ENCODE measurements around the gene TNFRSF11A. TPM values are rescaled to one million over a fixed set of nuclear protein-coding genes. Genes with fewer than 3 reads are reported as not detected.

TNFRSF11A gene
- total RNA-seq, 1 experiment from 2014 or later = 0.16 TPM

- no peaks in the 10 kb centered on the region for H3K36me3 ChIP-seq (ENCODE audit: control insufficient read depth, insufficient read depth, low read length)
- ChIA-PET POLR2A (no interaction called here), CTCF (no interaction called here)
- TF ChIP-seq, protein P1, sequence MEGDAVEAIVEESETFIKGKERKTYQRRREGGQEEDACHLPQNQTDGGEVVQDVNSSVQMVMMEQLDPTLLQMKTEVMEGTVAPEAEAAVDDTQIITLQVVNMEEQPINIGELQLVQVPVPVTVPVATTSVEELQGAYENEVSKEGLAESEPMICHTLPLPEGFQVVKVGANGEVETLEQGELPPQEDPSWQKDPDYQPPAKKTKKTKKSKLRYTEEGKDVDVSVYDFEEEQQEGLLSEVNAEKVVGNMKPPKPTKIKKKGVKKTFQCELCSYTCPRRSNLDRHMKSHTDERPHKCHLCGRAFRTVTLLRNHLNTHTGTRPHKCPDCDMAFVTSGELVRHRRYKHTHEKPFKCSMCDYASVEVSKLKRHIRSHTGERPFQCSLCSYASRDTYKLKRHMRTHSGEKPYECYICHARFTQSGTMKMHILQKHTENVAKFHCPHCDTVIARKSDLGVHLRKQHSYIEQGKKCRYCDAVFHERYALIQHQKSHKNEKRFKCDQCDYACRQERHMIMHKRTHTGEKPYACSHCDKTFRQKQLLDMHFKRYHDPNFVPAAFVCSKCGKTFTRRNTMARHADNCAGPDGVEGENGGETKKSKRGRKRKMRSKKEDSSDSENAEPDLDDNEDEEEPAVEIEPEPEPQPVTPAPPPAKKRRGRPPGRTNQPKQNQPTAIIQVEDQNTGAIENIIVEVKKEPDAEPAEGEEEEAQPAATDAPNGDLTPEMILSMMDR (IDR thresholded peaks at IDR 0.05; ENCODE audit: insufficient read depth in 1 of 2, low read depth in 1 of 2, low read length in 1 of 2, severe bottlenecking in 1 of 2, unreplicated experiment in 1 of 2) = no peak
- no peaks in the 10 kb centered on the region for H3K4me1 Mint-ChIP-seq (ENCODE audit: low read depth, unreplicated experiment)
- BruUV-seq (replicated peaks) = no TSS peak
- intact Hi-C loops (cut with micrococcal nuclease; ENCODE audit: unreplicated experiment) = no loop called here
- no peak overlapping the region for H3K27ac Mint-ChIP-seq (ENCODE audit: unreplicated experiment)
- H3K9me3 Mint-ChIP-seq (ENCODE audit: unreplicated experiment) = no peaks in the 10 kb centered on the region
- H3K4me3 ChIP-seq (ENCODE audit: low read depth, low read length) = no peak overlapping the region
- no peak for DNase-seq
- H3K9me3 ChIP-seq = no peaks in the 10 kb centered on the region
- no peaks in the 10 kb centered on the region for H3K27me3 Mint-ChIP-seq (ENCODE audit: insufficient read depth, unreplicated experiment)
- H3K27me3 ChIP-seq (replicated peaks; ENCODE audit: control insufficient read depth, insufficient read depth, low read length) = no peaks in the 10 kb centered on the region
- no peaks in the 10 kb centered on the region for H3K4me1 ChIP-seq
- no peak overlapping the region for H3K4me3 Mint-ChIP-seq (ENCODE audit: unreplicated experiment)
- no peaks in the 10 kb centered on the region for H3K36me3 Mint-ChIP-seq (ENCODE audit: insufficient read depth, unreplicated experiment)
These were observed 47.8 kb downstream of the TNFRSF11A start for GRCh38 chr18:62372882-62373281.

DNA sequence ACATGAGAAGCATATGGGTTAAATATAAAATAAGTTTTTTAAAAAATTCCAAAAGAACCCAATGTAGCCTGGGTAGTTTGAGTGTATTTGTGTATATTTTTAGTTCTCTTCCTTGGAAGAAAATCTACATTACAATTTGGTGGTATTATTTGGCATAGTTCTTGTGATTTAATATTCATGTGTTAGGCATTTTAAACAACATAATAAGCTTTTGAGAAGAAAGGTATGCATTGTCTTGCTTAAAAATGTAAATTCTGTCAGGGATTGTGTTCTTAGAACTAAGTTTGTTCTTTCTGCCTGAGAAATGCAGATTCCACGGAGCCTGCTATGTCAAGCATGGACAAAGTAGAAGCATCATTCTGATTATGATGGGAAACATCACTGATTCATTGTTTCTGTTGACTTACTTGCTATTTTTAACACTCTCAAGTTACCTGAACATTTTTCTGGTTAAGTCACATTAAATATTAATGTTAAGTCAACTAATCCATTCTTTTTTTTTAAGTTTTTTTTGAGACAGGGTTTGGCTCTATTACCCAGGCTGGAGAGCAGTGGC, 49.4 kb downstream of the TNFRSF11A start:
- no peaks in the 10 kb centered on the region for H3K36me3 Mint-ChIP-seq (ENCODE audit: insufficient read depth, unreplicated experiment)
- intact Hi-C loops (cut with micrococcal nuclease; ENCODE audit: unreplicated experiment) = no loop called here
- CTCF ChIA-PET = no interaction called here

DNA sequence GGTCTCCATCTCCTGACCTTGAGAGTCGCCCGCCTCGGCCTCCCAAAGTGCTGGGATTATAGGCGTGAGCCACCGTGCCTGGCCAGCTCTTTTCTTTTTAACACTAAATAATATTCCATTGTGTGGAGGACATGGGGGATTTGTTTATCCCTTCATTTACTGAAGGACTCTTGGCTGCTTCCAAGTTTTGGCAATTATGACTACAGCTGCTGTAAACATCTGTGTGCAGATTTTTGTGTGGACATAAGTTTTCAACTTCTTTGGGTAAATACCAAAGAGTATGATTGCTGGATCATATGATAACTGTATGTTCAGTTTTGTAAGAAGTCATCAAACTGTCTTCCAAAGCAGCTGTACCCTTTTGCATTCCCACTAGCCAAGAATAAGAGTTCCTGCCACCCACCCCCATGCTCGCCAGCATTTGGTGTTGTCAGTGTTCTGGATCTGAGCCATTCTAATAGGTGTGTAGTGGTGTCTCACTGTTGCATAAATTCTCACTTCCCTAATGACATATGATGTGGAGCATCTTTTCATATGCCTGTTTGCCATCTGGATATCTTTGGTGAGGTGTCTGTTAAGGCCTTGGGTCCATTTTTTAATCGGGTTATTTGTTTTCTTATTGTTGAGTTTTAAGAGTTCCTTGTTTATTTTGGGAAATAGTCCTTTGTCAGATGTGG, 52.2 kb downstream of the TNFRSF11A start:
- Mint-ChIP-seq H3K36me3 (ENCODE audit: insufficient read depth, unreplicated experiment) (no peaks in the 10 kb centered on the region), H3K27ac (ENCODE audit: unreplicated experiment) (no peak overlapping the region), H3K4me1 (ENCODE audit: low read depth, unreplicated experiment) (no peaks in the 10 kb centered on the region), H3K27me3 (ENCODE audit: insufficient read depth, unreplicated experiment) (no peaks in the 10 kb centered on the region), H3K9me3 (ENCODE audit: unreplicated experiment) (no peaks in the 10 kb centered on the region), H3K4me3 (ENCODE audit: unreplicated experiment) (no peak overlapping the region)
- intact Hi-C loops (cut with micrococcal nuclease; ENCODE audit: unreplicated experiment) = no loop called here
- no peaks in the 10 kb centered on the region for H3K9me3 ChIP-seq
- no peaks in the 10 kb centered on the region for H3K27me3 ChIP-seq (replicated peaks; ENCODE audit: control insufficient read depth, insufficient read depth, low read length)
- no peaks in the 10 kb centered on the region for H3K4me1 ChIP-seq
- ChIA-PET CTCF (no interaction called here), POLR2A (no interaction called here)
- no peak for DNase-seq
- BruUV-seq (replicated peaks) = no TSS peak
- TF ChIP-seq, protein P1 (IDR thresholded peaks at IDR 0.05; ENCODE audit: insufficient read depth in 1 of 2, low read depth in 1 of 2, low read length in 1 of 2, severe bottlenecking in 1 of 2, unreplicated experiment in 1 of 2) = no peak
- no peaks in the 10 kb centered on the region for H3K36me3 ChIP-seq (ENCODE audit: control insufficient read depth, insufficient read depth, low read length)
- no peak overlapping the region for H3K4me3 ChIP-seq (ENCODE audit: low read depth, low read length)

More for the DNA sequence above, 49.4 kb downstream of the TNFRSF11A start:
- H3K27ac Mint-ChIP-seq (ENCODE audit: unreplicated experiment) = no peak overlapping the region
- Histone ChIP-seq H3K9me3 (no peaks in the 10 kb centered on the region), H3K4me1 (no peaks in the 10 kb centered on the region), H3K27me3 (replicated peaks; ENCODE audit: control insufficient read depth, insufficient read depth, low read length) (no peaks in the 10 kb centered on the region), H3K36me3 (ENCODE audit: control insufficient read depth, insufficient read depth, low read length) (no peaks in the 10 kb centered on the region), H3K4me3 (ENCODE audit: low read depth, low read length) (no peak overlapping the region)
- TF ChIP-seq, protein P1 (IDR thresholded peaks at IDR 0.05; ENCODE audit: insufficient read depth in 1 of 2, low read depth in 1 of 2, low read length in 1 of 2, severe bottlenecking in 1 of 2, unreplicated experiment in 1 of 2) = no peak
- no peak for DNase-seq
- no peaks in the 10 kb centered on the region for H3K9me3 Mint-ChIP-seq (ENCODE audit: unreplicated experiment)
- BruUV-seq (replicated peaks) = no TSS peak
- POLR2A ChIA-PET = no interaction called here
- no peaks in the 10 kb centered on the region for H3K4me1 Mint-ChIP-seq (ENCODE audit: low read depth, unreplicated experiment)
- no peaks in the 10 kb centered on the region for H3K27me3 Mint-ChIP-seq (ENCODE audit: insufficient read depth, unreplicated experiment)
- no peak overlapping the region for H3K4me3 Mint-ChIP-seq (ENCODE audit: unreplicated experiment)
